ENCODE data around the gene CCDC88A. TPM values are rescaled to one million over a fixed set of nuclear protein-coding genes. Genes with fewer than 3 reads are reported as not detected.
"Not testable (repeated sequence)": the region's sequence is repeated elsewhere in the genome, so short reads cannot be mapped to it uniquely, and the experiment has no call there.

The CCDC88A gene
- total RNA-seq, 1 experiment from 2014 or later = 134 TPM

- no peak for DNase-seq
- peaks cover 6% of the 10 kb centered on the region; the same call in 1 of the 2 replicates for H3K4me1 ChIP-seq
These were observed 4.4 kb downstream of the CCDC88A start for GRCh38 chr2:55415300-55415699.

GRCh38 chr2:55408918-55409868 is 10.5 kb downstream of the CCDC88A start:
- no peaks in the 10 kb centered on the region for H3K4me1 ChIP-seq
- no peak overlapping the region for H3K4me3 ChIP-seq
- DNase-seq = no peak
- H3K9me3 ChIP-seq (replicated peaks) = no peaks in the 10 kb centered on the region
- no peaks in the 10 kb centered on the region for H3K27me3 ChIP-seq
- H3K36me3 ChIP-seq = peaks cover 36% of the 10 kb centered on the region
- H3K27ac ChIP-seq = no peak overlapping the region

More at GRCh38 chr2:55415300-55415699, 4.4 kb downstream of the CCDC88A start:
- Histone ChIP-seq H3K27ac (no peak overlapping the region), H3K27me3 (no peaks in the 10 kb centered on the region), H3K9me3 (replicated peaks) (no peaks in the 10 kb centered on the region), H3K4me3 (no peak overlapping the region), H3K36me3 (peaks cover 25% of the 10 kb centered on the region)

- DNase-seq = no peak
- H3K36me3 ChIP-seq = peaks cover 42% of the 10 kb centered on the region
- no peaks in the 10 kb centered on the region for H3K27me3 ChIP-seq
- no peaks in the 10 kb centered on the region for H3K9me3 ChIP-seq (replicated peaks)
- H3K27ac ChIP-seq = no peak overlapping the region
- no peak overlapping the region for H3K4me3 ChIP-seq
- no peaks in the 10 kb centered on the region for H3K4me1 ChIP-seq
These were observed 11.4 kb downstream of the CCDC88A start for GRCh38 chr2:55408098-55408882.

GRCh38 chr2:55405116-55405515 is 14.5 kb downstream of the CCDC88A start:
- Histone ChIP-seq H3K27ac (no peak overlapping the region), H3K9me3 (replicated peaks) (0 out of 2 replicates have a peak, but pooled peaks cover 3% of the 10 kb centered on the region), H3K27me3 (no peaks in the 10 kb centered on the region), H3K4me3 (no peak overlapping the region), H3K36me3 (peaks cover 44% of the 10 kb centered on the region), H3K4me1 (no peaks in the 10 kb centered on the region)
- no peak for DNase-seq

GRCh38 chr2:55403256-55403998 is 16.2 kb downstream of the CCDC88A start:
- DNase-seq = no peak
- no peak overlapping the region for H3K4me3 ChIP-seq
- H3K36me3 ChIP-seq = peaks cover 42% of the 10 kb centered on the region
- no peaks in the 10 kb centered on the region for H3K27me3 ChIP-seq
- no peak overlapping the region for H3K27ac ChIP-seq
- H3K4me1 ChIP-seq = no peaks in the 10 kb centered on the region
- 0 out of 2 replicates have a peak, but pooled peaks cover 3% of the 10 kb centered on the region for H3K9me3 ChIP-seq (replicated peaks)

- H3K27me3 ChIP-seq = no peaks in the 10 kb centered on the region
- no peaks in the 10 kb centered on the region for H3K4me1 ChIP-seq
- H3K4me3 ChIP-seq = no peak overlapping the region
- H3K27ac ChIP-seq = no peak overlapping the region
- 0 out of 2 replicates have a peak, but pooled peaks cover 3% of the 10 kb centered on the region for H3K9me3 ChIP-seq (replicated peaks)
- no peak for DNase-seq
- peaks cover 41% of the 10 kb centered on the region for H3K36me3 ChIP-seq
These were observed 18.5 kb downstream of the CCDC88A start for GRCh38 chr2:55401124-55401523.

- Histone ChIP-seq H3K27me3 (no peaks in the 10 kb centered on the region), H3K9me3 (replicated peaks) (0 out of 2 replicates have a peak, but pooled peaks cover 3% of the 10 kb centered on the region), H3K4me3 (no peak overlapping the region), H3K36me3 (peaks cover 39% of the 10 kb centered on the region), H3K4me1 (no peaks in the 10 kb centered on the region), H3K27ac (no peak overlapping the region)
- DNase-seq = no peak
These were observed 19.3 kb downstream of the CCDC88A start for GRCh38 chr2:55400332-55400731.

- no peak overlapping the region for H3K4me3 ChIP-seq
- 0 out of 2 replicates have a peak, but pooled peaks cover 3% of the 10 kb centered on the region for H3K9me3 ChIP-seq (replicated peaks)
- H3K27ac ChIP-seq = no peak overlapping the region
- H3K27me3 ChIP-seq = no peaks in the 10 kb centered on the region
- no peaks in the 10 kb centered on the region for H3K4me1 ChIP-seq
- no peak for DNase-seq
- H3K36me3 ChIP-seq = peaks cover 39% of the 10 kb centered on the region
These were observed 19.8 kb downstream of the CCDC88A start for GRCh38 chr2:55399815-55400214.

GRCh38 chr2:55395724-55396605 is 23.7 kb downstream of the CCDC88A start:
- H3K36me3 ChIP-seq = peaks cover 16% of the 10 kb centered on the region
- no peak overlapping the region for H3K27ac ChIP-seq
- H3K9me3 ChIP-seq (replicated peaks) = no peaks in the 10 kb centered on the region; the same call in 1 of the 2 replicates
- H3K4me1 ChIP-seq = no peaks in the 10 kb centered on the region
- H3K27me3 ChIP-seq = no peaks in the 10 kb centered on the region
- no peak for DNase-seq
- no peak overlapping the region for H3K4me3 ChIP-seq

- no peaks in the 10 kb centered on the region; the same call in 1 of the 2 replicates for H3K9me3 ChIP-seq (replicated peaks)
- H3K4me1 ChIP-seq = no peaks in the 10 kb centered on the region
- H3K36me3 ChIP-seq = peaks cover 15% of the 10 kb centered on the region
- H3K27ac ChIP-seq = no peak overlapping the region
- no peak overlapping the region for H3K4me3 ChIP-seq
- no peak for DNase-seq
- H3K27me3 ChIP-seq = no peaks in the 10 kb centered on the region
These were observed 27.9 kb downstream of the CCDC88A start for GRCh38 chr2:55391615-55392242.

- H3K27me3 ChIP-seq = no peaks in the 10 kb centered on the region
- no peaks in the 10 kb centered on the region; the same call in 1 of the 2 replicates for H3K9me3 ChIP-seq (replicated peaks)
- no peak for DNase-seq
- no peak overlapping the region for H3K27ac ChIP-seq
- H3K4me1 ChIP-seq = no peaks in the 10 kb centered on the region
- peaks cover 14% of the 10 kb centered on the region for H3K36me3 ChIP-seq
- no peak overlapping the region for H3K4me3 ChIP-seq
These were observed 28.5 kb downstream of the CCDC88A start for GRCh38 chr2:55391155-55391554.

- H3K9me3 ChIP-seq (replicated peaks); H3K4me3 ChIP-seq; H3K27ac ChIP-seq; H3K4me1 ChIP-seq; DNase-seq; H3K27me3 ChIP-seq: not testable (repeated sequence)
- peaks cover 12% of the 10 kb centered on the region; the same call in 1 of the 2 replicates for H3K36me3 ChIP-seq
These were observed 34.1 kb downstream of the CCDC88A start for GRCh38 chr2:55385516-55385915.

GRCh38 chr2:55384786-55385185 is 34.9 kb downstream of the CCDC88A start:
- Histone ChIP-seq H3K36me3 (peaks cover 12% of the 10 kb centered on the region; the same call in 1 of the 2 replicates), H3K9me3 (replicated peaks) (no peaks in the 10 kb centered on the region), H3K27ac (no peak overlapping the region), H3K4me1 (no peaks in the 10 kb centered on the region), H3K4me3 (no peak overlapping the region), H3K27me3 (no peaks in the 10 kb centered on the region)
- DNase-seq = no peak

Data from SJCRH30 (cell line).